Stimulated activated naive CD8-positive, alpha-beta T cell treated with anti-CD3 and anti-CD28 coated beads, Interleukin-15, amount 100 ng/mL, for 72 hours (primary cell): ENCODE measurements around the gene DLG2.
"Not testable (repeated sequence)": the region's sequence is repeated elsewhere in the genome, so short reads cannot be mapped to it uniquely, and the experiment has no call there.

Source experiments
- ATAC-seq: fragments of 150-1000 bp; cut with Tn5 transposase; 2 replicates; pipeline ENCODE4 v1.10.0; 2021; ENCODE audit warnings: mild to moderate bottlenecking, moderate library complexity
- DNase-seq, 2 donors: peaks; one replicate each; pipeline ENCODE4 v3.0.0; 2021 to 2022
- H3K27ac Mint-ChIP-seq, 2 donors: one replicate each; pipeline ENCODE4 v1.8.0; 2022; ENCODE audit warnings: mild to moderate bottlenecking in 2 of 2, mixed read lengths in 2 of 2, moderate library complexity in 2 of 2
- H3K27me3 Mint-ChIP-seq: one replicate; pipeline ENCODE4 v1.8.0; 2022; ENCODE audit warnings: mixed read lengths
- H3K4me1 Mint-ChIP-seq: one replicate; pipeline ENCODE4 v1.8.0; 2022; ENCODE audit warnings: mild to moderate bottlenecking, mixed read lengths
- H3K4me3 Mint-ChIP-seq, 2 donors: one replicate each; pipeline ENCODE4 v1.8.0; 2022; ENCODE audit warnings: mild to moderate bottlenecking in 2 of 2, mixed read lengths in 2 of 2, moderate library complexity in 1 of 2
- H3K9me3 Mint-ChIP-seq, 2 donors: one replicate each; pipeline ENCODE4 v1.8.0; 2022; ENCODE audit warnings: mixed read lengths in 2 of 2

DLG2 gene

DNA sequence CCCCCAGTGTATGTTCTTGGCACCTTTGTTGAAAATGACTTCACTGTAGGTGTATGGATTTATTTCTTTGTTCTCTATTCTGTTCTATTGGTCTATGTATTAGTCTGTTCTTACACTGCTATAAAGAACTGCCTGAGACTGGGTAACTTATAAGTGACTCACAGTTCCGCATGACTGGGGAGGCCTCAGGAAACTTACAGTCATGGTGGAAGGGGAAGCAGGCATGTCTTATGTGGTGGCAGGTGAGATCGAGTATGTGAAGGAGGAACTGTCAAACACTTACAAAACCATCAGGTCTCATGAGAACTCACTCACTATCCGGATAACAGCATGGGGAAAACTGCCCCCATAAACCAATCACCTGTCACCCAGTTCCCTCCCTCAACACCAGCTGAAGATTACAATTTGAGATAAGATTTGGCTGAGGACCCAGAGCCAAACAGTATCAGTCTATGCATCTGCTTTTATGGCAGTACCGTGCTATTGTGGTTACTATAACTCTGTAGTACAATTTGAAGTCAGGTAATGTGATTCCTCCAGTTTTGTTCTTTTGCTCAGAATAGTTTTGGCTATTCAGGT, 836.2 kb downstream of the DLG2 start:
- H3K27me3 Mint-ChIP-seq: no peaks in the 10 kb centered on the region
- no peaks in the 10 kb centered on the region for H3K4me1 Mint-ChIP-seq

GRCh38 chr11:84788220-84788619, 838.9 kb downstream of the DLG2 start:
- no peaks in the 10 kb centered on the region for H3K4me1 Mint-ChIP-seq
- DNase-seq (no peak), ATAC-seq (no peak)
- H3K4me3 Mint-ChIP-seq: no peak overlapping the region
- H3K9me3 Mint-ChIP-seq: peaks cover 11 to 45% of the 10 kb centered on the region in 2 donors
- H3K27ac Mint-ChIP-seq: no peak overlapping the region
- no peaks in the 10 kb centered on the region for H3K27me3 Mint-ChIP-seq

More for the DNA sequence above, 836.2 kb downstream of the DLG2 start:
- DNase-seq (no peak), ATAC-seq (no peak)
- H3K27ac Mint-ChIP-seq: no peak overlapping the region
- peaks cover 21 to 59% of the 10 kb centered on the region in 2 donors for H3K9me3 Mint-ChIP-seq
- H3K4me3 Mint-ChIP-seq: no peak overlapping the region

DNA sequence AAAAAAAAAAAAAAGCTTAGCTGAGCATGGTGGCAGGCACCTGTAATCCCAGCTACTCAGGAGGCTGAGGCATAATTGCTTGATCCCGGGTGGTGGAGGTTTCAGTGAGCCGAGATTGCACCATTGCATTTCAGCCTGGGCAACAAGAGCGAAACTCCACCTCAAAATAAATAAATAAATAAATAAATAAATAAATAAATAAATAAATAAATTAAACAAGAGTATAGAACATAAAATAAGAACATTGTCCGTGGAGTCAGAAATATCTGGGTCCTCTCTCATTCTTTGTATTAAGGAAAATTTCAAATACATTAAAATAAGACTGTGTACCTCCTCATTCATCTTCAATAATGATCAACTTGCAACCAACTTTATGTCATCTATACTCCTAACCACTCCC, 843.0 kb downstream of the DLG2 start:
- H3K4me3 Mint-ChIP-seq, H3K4me1 Mint-ChIP-seq, H3K27ac Mint-ChIP-seq, ATAC-seq, DNase-seq, H3K27me3 Mint-ChIP-seq: not testable (repeated sequence)
- peaks cover 11 to 38% of the 10 kb centered on the region in 2 donors for H3K9me3 Mint-ChIP-seq

DNA sequence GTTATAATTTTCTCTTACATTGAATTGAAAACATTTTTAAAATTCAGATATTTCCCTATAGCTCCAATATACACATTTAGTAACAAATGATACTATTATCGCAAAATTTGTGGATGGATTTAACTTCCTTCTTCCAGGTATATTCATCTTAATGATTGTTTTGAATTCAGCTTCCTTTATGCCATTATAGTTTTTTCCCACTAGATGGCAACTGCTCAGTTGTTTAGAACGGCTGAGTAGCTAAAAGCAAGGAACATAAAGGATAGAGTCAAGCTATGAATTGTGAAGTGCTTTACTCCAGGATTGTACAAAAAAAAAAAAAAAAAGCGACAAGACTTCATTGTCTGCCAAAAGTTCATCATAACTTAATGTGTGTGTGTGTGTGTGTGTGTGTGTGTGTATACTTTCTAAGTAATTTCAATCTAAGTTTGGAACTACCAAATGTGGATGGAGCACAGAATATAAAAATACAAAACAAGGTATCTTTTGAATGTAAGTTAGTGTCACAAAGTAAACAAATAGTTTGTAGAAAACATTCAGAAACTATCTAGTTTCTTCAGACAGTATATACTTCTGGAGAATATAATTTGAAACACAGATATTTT, 846.4 kb downstream of the DLG2 start:
- no peak overlapping the region for H3K4me3 Mint-ChIP-seq
- H3K9me3 Mint-ChIP-seq: peaks cover 11 to 42% of the 10 kb centered on the region in 2 donors
- H3K27me3 Mint-ChIP-seq: no peaks in the 10 kb centered on the region
- no peaks in the 10 kb centered on the region for H3K4me1 Mint-ChIP-seq
- no peak for DNase-seq
- no peak for ATAC-seq
- H3K27ac Mint-ChIP-seq: no peak overlapping the region

GRCh38 chr11:84775503-84775902, 851.6 kb downstream of the DLG2 start:
- Mint-ChIP-seq H3K4me1 (no peaks in the 10 kb centered on the region), H3K9me3 (peaks cover 48 to 75% of the 10 kb centered on the region in 2 donors)

GRCh38 chr11:84763931-84764330, 863.2 kb downstream of the DLG2 start:
- ATAC-seq (no peak), DNase-seq (no peak)
- no peaks in the 10 kb centered on the region for H3K4me1 Mint-ChIP-seq
- H3K9me3 Mint-ChIP-seq: peaks cover 6 to 26% of the 10 kb centered on the region in 2 donors
- no peak overlapping the region for H3K4me3 Mint-ChIP-seq
- no peak overlapping the region for H3K27ac Mint-ChIP-seq
- no peaks in the 10 kb centered on the region for H3K27me3 Mint-ChIP-seq

More at GRCh38 chr11:84775503-84775902, 851.6 kb downstream of the DLG2 start:
- H3K27ac Mint-ChIP-seq: no peak overlapping the region
- H3K27me3 Mint-ChIP-seq: no peaks in the 10 kb centered on the region
- ATAC-seq: no peak
- DNase-seq: no peak
- H3K4me3 Mint-ChIP-seq: no peak overlapping the region

- Mint-ChIP-seq H3K4me1 (no peaks in the 10 kb centered on the region), H3K27ac (no peak overlapping the region), H3K4me3 (no peak overlapping the region), H3K9me3 (peaks cover 12 to 39% of the 10 kb centered on the region in 2 donors), H3K27me3 (no peaks in the 10 kb centered on the region)
- DNase-seq (no peak), ATAC-seq (no peak)
Measured at GRCh38 chr11:84757711-84758110, 869.4 kb downstream of the DLG2 start.

- H3K9me3 Mint-ChIP-seq: peaks cover 12 to 15% of the 10 kb centered on the region in 2 donors
- no peak overlapping the region for H3K4me3 Mint-ChIP-seq
- no peak overlapping the region for H3K27ac Mint-ChIP-seq
- H3K27me3 Mint-ChIP-seq: no peaks in the 10 kb centered on the region
- no peaks in the 10 kb centered on the region for H3K4me1 Mint-ChIP-seq
- ATAC-seq: no peak
- DNase-seq: no peak
Measured at GRCh38 chr11:84751371-84751770, 875.8 kb downstream of the DLG2 start.

DNA sequence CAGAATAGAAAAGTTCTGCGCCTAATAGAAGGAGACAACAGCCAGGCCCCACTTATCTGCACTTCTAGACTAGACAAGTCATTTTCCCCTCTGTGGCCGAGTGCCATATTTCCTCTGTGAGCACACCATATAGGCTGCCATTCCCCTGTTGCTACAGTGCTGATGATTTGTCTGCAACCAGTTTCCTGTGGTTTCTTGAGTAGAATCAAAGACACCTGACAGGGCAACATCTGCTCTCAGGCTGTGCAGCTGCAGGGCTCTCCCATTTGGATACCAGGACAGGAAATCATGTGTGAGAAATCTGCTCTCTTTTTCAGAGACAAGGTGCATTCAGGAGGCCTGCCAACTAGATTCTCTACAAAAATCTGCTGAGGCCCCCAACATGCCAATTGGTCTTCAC, 879.3 kb downstream of the DLG2 start:
- Mint-ChIP-seq H3K27ac (no peak overlapping the region), H3K4me1 (no peaks in the 10 kb centered on the region), H3K27me3 (no peaks in the 10 kb centered on the region), H3K9me3 (peaks cover 1 to 10% of the 10 kb centered on the region in 2 donors), H3K4me3 (no peak overlapping the region)
- ATAC-seq (no peak), DNase-seq (no peak)

DNA sequence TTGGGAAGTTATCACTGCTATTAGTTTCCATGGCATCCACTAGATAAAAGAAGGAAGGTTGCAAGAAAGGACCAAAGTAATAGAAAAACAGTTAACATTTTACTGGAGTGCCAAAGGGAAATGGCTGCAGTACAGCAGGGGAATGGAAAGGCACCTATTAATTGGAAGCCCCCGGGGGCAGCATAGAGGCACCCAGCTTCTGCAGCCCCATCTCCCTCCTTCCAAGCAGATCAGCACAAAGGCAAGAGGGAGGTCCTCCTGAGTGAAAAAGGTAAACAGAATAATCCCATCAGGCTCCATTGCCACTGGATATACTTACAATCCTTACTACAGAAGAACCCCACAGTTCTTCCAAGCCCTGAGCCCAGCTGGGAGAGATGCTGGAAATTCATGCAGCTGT, 887.1 kb downstream of the DLG2 start:
- ATAC-seq: no peak
- H3K27ac Mint-ChIP-seq: no peak overlapping the region
- H3K27me3 Mint-ChIP-seq: no peaks in the 10 kb centered on the region
- DNase-seq: no peak
- no peaks in the 10 kb centered on the region for H3K4me1 Mint-ChIP-seq
- peaks cover 13 to 35% of the 10 kb centered on the region in 2 donors for H3K9me3 Mint-ChIP-seq
- no peak overlapping the region for H3K4me3 Mint-ChIP-seq

GRCh38 chr11:84724256-84724655, 902.9 kb downstream of the DLG2 start:
- peaks cover 0 to 28% of the 10 kb centered on the region in 2 donors for H3K9me3 Mint-ChIP-seq
- no peaks in the 10 kb centered on the region for H3K4me1 Mint-ChIP-seq
- DNase-seq (no peak), ATAC-seq (no peak)
- no peak overlapping the region for H3K4me3 Mint-ChIP-seq
- H3K27ac Mint-ChIP-seq: no peak overlapping the region
- H3K27me3 Mint-ChIP-seq: peaks cover 15% of the 10 kb centered on the region

DNA sequence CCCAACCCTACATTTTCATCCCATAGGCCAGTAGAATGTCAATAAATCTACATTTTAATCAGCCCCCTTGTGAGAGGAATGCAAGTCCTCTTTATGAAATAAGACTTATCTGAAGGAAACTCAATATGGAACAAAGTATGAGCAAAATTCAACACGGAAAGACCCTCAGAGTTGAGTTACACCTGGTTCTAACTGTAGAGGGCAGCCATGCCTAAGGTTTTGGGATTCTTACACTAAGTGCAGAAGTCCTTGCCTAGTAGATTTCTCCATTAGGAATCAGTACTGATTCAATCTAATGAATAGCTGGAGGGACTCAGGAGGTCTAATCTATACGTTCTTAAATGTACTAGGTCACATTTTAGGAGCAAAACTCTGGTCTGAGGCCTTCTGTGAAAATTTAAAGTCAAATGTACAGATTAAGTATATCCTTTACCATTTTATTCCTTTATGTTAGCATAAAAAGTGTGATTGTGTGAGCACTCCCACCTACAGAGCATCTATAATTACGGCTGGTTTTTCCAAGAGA, 904.5 kb downstream of the DLG2 start:
- ATAC-seq (no peak), DNase-seq (no peak)
- Mint-ChIP-seq H3K27me3 (peaks cover 20% of the 10 kb centered on the region), H3K27ac (no peak overlapping the region), H3K4me3 (no peak overlapping the region), H3K4me1 (no peaks in the 10 kb centered on the region), H3K9me3 (peaks cover 0 to 19% of the 10 kb centered on the region in 2 donors)

DNA sequence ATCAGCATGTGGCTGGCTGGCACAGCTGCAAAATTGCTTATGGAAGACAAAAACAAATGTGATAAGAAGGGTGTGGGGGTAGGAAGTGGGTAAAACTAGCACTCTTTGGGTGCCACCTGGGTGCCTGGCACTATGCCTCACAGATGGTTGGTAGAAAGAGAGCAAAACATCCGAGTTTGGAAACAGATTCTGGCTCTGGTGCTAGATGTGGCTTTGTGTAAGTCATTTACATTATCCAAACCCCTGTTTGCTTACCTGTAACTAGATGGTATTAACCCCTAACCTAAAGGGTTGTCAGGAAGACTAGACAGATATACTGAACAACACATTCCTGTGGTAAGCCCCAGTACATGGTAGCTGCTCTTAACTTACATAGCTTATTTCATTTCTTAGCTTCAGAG, 905.6 kb downstream of the DLG2 start:
- Mint-ChIP-seq H3K27ac (no peak overlapping the region), H3K4me1 (no peaks in the 10 kb centered on the region), H3K4me3 (no peak overlapping the region), H3K27me3 (peaks cover 20% of the 10 kb centered on the region), H3K9me3 (peaks cover 0 to 11% of the 10 kb centered on the region in 2 donors)
- DNase-seq (no peak), ATAC-seq (peak; percentile 35)

DNA sequence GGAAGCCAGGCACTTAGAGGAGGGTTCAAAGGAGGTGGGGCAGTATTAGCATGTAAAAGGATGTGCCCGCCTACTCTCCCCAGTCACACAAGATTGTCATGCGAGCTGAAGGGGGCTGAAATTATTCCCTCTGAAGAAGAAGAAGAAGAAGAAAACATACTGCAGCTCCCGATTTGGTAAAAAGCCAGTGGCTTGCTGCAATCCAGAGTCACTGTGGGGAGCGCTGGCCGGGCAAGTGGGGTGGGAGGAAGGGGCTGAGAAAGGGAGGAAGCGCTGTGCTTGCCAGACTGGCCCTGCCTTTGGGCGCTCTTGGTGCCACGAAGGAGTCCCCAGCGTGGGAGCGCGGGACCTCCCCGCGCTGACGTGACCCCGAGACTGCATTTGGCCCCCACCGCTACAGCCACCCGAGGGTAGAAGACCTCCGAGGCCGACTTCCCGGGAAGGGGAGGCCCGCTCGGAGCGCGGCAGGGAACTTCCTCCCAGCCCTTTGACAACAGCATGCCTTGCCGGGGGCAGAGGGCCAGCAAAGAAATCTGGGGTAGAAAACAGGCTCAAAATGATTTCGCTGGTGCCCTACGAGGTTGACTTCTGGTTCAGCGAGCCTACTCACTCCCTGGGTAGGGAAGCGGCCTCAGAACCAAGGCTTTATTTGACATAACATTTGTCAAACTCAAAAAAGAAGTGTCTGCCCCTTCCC, 906.3 kb downstream of the DLG2 start:
- Mint-ChIP-seq H3K9me3 (peaks cover 0 to 6% of the 10 kb centered on the region in 2 donors), H3K4me1 (no peaks in the 10 kb centered on the region), H3K27me3 (peaks cover 20% of the 10 kb centered on the region), H3K4me3 (peak overlapping the region; percentile 42 to 80), H3K27ac (no peak overlapping the region)
- ATAC-seq (peak; percentile 67), DNase-seq (peak in 1 of 2 donors; percentile 12)

- H3K4me3 Mint-ChIP-seq: peak overlapping the region; percentile 68 to 80
- H3K4me1 Mint-ChIP-seq: no peaks in the 10 kb centered on the region
- peaks cover 5 to 6% of the 10 kb centered on the region in 2 donors for H3K9me3 Mint-ChIP-seq
- H3K27me3 Mint-ChIP-seq: peaks cover 20% of the 10 kb centered on the region
- ATAC-seq (peak; percentile 44), DNase-seq (no peak)
- peak overlapping the region in 1 of 2 donors; percentile 41 for H3K27ac Mint-ChIP-seq
Measured at GRCh38 chr11:84719935-84720577, 907.1 kb downstream of the DLG2 start.
